GM19467 (cell line): ENCODE measurements around the gene TMC7.

Source experiments
- ATAC-seq: cut with Tn5 transposase; IDR thresholded peaks from one replicate; pipeline ENCODE4 v1.9.1; 2021; ENCODE audit warnings: mild to moderate bottlenecking, moderate library complexity; ENCODE audit not compliant: unreplicated experiment

The TMC7 gene

DNA sequence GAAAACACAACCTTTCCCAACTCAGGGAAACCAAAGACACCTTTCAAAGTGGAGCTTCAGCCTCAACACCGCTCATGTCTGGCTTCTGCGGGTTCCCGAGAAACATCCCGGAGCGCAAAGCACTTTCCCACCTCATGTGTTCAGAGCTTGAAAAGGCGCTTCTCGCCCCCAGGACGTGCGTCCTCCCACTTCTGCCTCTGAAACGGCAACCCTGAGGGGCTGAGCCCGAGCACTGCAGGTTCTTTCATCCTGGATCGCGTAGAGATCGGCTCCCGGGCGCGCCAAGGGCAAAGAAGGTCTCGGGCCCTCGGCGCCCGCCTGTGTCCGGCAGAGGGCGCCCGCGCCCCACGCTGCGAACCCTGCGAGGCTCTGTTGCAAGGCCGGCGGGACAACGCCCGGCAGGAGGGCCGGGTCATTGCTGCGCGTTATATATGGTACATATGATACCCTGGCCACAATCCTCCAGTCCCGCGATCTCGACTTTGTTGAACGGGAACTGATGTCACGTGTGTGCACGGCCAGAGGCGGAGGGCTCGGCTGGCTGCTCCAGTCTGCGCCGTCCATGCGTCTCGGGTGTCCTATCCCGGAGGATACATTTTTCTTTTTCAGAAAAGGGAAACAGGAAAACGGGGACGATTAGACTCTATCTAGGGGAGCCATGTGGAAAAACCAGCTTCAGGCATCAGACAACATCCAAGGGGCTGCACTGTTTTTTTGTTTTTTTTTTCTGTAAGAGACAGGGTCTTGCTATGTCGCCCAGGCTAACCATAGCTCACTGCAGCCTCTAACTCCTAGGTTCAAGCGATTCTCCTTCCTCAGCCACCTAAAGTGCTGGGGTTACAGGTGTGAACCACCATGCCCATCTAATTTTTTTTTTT lies 102.8 kb downstream of the TMC7 start:
- peak; percentile 87 for ATAC-seq

DNA sequence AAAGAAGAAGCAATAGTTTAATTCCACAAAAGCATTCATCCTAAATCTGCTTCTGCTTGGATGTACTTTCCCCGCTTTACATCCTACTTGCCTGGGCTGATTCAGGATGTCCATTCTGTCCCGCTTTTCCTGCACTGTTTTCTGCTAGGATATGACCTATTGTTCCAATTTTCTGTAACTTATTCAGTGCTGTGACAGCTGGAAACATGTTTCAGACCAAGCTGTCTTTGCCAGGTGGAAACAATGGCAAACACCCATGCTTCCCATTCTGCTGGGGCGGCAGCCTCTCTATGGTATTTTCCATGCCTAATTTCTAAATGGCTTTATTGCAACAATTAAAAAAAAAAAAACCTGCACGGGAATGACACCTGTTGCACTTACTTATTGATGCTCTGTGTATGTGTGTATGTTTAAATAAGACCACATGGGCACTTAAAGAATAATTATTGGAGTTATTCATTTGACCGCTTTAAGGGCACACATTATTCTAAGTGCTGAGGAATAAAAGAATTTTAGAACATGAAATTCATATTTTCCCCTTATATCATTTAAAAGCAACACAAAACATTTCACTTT lies 104.7 kb downstream of the TMC7 start:
- ATAC-seq, result no peak

DNA sequence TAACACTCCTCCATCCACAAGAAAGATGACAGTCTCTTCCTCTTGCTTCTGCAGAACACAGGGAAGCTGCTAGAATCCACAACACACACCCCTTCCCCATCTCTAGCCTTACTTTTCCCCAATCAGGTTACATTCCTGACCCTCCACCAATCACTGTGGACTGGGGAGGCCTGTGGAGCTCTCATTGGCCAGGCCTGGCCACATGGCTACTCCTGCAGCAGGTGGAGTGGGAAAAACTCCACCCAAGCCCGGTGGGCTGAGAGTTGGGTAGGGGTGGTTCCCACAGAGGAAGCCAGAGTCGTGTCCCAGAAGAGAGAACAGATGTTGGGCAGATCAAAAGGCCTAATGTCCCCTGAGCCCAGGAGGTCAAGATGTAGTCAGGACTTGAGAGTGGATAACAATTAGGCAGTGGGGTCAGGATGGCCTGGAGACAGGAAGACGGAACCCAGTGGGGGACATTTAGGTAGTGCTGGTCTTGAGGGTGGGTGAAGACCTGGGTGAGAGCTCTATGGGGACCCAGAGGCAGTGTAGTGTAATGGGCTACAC lies 105.7 kb downstream of the TMC7 start:
- ATAC-seq, result no peak

DNA sequence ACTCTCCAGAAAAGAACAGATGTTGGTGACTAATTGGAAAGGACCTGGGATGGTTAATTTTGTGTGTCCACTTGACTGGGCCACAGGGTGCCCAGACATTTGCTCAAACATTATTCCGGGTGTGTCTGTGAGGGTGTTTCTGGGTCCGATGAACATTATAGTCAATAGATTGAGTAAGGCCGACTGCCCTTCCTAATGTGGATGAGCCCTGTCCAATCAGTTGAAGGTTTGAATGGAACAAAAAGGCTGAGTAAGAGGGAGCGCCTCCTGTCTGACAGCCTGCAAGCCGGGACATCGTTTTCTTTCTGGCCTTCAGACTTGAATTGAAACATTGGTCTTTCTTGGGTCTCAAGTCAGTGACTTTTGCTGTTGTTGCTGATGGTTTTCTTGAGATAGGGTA lies 107.2 kb downstream of the TMC7 start:
- ATAC-seq, result no peak

DNA sequence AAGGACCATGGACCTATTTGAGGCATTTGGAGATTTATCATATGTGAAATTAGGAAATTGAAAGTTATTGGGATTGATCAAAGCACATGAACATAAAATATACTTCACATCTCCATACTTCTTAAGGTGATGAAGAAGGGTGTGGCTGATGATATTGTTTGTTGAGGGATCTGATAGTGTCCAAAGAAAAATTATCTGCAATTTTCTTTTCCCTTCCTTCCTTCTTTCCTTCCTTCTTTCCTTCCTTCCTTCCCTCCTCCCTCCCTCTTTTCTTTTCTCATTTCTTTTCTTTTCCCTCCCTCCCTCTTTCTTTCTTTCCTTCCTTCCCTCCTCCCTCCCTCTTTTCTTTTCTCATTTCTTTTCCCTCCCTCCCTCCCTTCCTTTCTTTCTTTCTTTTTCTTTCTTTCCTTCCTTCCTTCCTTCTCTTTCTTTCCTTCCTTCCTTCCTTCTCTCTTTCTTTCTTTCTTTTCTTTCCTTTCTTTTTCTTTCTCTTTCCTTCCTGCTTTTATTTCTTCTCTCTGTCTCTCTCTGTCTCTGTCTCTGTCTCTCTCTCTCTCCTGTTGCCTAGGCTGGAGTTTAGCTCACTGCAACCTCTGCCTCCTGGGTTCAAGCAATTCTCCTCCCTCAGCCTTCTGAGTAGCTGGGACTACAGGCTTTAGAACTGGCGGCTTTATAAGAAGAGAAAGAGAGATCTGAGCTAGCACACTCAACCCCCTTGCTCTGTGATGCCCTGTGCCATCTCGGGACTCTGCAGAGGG lies 109.1 kb downstream of the TMC7 start:
- ATAC-seq, result no peak

DNA sequence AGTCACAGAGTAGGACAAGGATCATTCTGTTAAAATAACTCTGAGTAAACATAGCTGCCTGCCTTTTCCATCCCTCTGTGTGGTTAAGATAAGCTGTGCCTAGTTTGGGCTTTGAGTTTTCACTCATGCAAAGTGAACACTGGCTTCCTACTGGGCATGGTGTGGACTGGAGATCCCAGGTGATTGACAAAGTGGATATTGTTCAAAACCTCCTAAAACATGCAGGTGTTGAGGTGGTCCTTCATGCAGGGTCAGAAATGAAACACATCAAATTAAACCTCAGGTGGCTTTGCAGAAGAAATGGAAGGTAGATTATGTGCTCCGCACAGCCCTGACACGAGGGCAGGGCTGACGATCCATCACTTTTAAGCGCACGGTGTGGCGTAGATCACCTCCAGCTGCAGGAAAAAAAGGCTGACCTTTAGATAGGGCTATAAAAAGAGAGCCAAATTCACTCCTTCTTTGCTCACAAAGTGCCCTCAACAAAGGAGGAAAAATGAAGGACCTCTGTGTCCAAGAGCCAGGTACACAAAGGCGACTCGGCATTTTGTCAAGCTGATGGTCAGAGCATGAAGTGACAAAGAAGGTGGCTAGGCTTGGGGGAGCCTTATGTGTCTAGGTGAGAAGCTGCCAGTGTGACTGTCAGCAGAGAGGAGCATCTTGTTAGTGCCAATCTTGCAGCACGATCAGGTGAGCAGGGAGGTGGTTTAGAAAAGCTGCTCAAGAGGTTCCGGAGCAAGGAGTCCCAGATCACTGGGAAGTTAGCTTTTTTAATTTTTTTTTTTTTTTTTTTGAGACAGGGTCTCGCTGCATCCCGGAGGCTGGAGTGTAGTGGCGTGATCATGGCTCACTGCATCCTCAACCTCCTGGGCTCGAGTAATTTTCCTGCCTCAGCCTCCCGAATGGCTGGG lies 110.2 kb downstream of the TMC7 start:
- no peak for ATAC-seq

DNA sequence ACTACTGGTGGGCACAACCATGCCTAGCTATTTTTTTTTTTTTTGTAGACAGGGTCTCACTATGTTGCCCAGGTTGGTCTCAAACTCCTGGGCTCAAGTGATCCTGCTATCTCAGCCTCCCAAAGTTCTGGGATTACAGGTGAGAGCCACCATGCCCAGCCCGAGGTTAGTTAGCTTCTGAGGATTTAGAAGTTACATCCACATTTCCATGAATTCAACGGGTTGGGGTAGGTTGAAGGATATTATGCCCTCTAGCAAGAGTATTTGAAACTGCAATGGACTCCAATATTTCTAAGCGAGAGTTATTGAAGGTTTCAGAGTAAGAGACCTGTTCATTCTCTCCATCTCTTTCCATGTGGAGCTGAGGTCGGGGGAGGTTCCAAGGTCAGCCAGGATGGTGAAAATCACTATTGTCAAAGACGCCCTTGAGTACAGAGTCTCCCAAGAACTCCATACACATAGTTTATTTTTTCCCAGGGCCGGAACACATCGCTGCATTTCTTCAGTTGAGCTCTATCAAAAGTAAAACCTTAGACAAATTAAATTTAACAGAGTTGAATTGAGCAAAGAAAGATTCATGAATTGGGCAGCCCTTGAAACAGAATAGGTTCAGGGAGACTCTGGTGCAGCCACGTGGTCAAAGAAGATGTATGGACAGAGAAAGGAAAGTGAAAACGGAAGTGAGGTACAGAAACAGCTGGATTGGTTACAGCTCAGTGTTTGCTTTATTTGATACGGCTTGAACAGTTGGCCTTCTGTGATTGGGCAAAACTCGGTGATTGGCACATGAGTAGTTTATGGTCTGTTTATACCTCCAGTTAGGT lies 111.0 kb downstream of the TMC7 start:
- ATAC-seq, result no peak

DNA sequence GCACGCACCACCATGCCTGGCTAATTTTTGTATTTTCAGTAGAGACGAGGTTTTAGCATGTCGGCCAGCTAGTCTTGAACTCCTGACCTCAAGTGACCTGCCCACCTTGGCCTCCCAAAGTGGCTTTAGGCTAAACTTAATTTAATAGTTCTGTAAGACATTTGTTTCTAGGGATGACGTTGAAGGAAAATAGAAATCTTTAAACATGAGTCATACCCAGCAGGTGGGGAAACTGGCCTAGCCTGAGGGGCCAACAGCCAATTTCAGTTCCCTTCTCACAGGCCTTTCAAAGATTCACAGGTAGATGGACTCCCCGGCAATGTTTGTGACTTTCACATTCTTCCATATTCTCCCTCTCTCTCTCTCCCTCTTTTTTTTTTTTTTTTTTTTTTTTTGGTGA lies 111.9 kb downstream of the TMC7 start:
- no peak for ATAC-seq

DNA sequence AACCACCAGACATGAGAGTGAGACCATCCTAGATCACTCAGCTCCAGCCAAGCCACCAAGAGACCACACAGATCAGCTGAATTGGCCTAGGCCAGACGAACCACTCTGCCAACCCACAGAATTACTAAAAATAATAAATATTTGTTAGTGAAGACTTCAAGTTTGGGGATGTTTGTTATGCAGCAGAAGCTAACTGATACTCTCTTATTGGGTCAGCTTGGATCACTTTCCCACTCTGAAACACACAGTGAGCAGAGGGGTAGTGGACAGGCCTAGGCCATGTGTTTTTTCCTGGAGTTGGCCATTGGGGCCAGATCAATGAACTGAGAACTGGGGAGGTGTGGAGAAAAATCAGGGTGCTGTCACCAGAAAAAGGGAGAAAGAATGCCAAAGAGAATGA lies 114.4 kb downstream of the TMC7 start:
- no peak for ATAC-seq

DNA sequence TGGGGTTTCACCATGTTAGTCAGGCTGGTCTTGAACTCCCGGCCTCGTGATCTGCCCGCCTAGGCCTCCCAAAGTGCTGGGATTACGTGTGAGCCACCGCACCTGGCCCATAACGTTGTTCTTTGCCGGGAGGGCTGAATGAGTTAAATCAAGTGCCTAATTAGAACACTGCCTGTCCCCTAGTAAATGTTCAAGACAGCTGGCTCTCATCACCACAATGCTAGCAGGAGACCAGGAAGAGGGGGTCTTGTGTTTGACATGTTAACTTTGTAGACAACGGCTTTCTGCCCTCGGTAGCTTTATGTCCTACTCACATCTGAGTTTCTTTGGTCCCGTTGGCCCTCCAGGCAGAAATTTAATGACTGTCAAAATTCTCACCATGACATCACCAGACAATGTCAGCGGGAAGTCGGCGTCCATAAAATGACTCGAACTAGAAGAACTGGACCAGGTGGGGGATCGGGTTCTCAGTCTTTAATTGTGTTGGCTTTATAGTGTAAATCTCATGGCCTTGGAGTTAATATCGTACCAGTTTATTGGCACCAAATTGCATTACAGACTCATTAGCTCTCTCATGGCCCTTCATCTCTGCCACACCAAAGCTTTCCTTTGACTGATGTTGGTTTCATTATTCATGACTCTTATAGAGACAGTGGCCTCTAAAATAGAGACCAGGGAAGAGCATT lies 118.6 kb downstream of the TMC7 start:
- no peak for ATAC-seq

DNA sequence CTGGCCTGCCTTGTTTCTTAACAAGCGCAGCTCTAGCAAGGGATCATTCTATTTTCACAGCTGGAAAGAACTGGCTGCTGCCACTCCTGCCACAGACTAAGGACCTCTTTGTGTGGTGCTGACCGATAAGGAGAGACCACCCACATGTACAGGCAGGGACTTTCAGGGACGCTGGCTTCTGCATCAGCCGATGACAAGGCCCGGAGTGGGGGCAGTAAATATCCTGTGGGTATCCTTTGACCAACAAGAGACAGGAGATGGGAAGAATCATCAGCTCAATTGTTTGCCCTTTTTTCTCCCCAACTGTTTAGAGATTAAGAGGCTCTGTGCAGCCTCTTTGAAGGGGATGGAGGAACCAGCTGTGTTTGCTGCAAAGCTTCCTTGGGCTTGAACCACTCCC lies 120.9 kb downstream of the TMC7 start:
- ATAC-seq, result no peak

DNA sequence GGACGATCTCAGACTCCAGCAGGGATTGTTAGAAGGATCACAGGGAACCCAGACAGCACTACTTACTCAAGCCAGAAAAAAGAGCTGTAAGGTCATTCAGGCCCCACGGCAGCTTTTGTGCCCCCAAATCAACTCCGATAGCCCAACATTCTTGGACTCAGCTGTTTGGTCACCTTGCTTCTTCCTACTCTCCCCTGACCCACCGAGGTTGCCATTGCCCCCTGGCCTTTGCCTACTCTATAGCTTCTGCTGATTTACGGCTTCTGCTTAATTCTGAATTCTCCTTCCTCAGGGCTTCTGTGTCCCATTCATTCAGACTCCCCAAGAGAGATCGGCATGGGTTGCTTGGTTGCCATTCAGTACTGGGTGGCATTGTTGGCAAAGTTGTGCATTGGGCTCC lies 121.4 kb downstream of the TMC7 start:
- no peak for ATAC-seq

DNA sequence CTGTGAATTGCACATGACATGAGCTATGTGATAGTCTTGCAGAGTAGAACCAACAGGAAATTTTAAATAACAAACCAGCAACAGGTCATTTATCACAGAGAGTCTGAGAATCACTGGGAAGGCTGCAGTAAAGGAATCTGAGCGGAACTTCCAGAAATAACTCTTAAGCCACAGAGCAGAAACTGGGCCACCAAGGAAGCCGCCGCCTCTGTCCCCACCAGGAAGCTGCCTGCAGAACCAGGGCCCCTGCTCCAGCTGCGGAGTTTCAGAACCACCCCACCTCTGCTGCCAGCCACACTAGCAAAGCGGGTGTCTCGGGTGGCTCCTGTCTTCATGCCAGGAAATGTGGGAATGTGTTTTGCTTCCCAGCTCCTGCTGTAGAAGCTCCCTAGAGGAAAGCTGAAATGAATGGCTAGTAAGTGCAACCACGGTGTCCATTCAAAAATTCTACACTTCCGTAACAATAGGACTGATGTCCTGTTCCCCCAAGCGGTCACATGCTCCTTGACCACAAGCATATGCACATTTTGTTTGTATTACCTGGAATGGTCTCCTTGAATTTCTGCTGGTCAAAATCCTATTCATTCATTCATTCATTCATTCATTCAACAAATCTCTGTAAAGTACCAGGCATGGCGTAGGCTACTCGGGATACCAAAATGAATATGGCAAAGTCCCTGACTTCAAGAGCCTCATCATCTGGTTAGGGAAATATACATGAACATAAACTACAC lies 122.3 kb downstream of the TMC7 start:
- ATAC-seq, result no peak

DNA sequence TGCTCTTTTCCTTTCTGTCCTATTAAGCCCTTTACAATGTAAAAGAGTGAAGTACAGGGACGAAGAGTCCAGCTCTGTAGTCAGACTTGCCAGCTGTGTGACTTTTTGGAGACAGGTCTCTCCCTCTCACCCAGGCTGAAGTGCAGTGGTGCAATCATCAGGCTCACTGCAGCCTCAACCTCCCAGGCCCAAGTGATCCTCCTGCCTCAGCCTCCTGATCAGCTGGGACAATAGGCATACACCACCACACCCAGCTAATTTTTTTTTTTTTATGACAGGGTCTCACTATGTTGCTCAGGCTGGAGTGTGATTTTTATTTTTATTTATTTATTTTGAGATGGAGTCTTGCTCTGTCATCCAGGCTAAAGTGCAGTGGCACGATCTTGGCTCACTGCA lies 122.9 kb downstream of the TMC7 start:
- ATAC-seq, result no peak

DNA sequence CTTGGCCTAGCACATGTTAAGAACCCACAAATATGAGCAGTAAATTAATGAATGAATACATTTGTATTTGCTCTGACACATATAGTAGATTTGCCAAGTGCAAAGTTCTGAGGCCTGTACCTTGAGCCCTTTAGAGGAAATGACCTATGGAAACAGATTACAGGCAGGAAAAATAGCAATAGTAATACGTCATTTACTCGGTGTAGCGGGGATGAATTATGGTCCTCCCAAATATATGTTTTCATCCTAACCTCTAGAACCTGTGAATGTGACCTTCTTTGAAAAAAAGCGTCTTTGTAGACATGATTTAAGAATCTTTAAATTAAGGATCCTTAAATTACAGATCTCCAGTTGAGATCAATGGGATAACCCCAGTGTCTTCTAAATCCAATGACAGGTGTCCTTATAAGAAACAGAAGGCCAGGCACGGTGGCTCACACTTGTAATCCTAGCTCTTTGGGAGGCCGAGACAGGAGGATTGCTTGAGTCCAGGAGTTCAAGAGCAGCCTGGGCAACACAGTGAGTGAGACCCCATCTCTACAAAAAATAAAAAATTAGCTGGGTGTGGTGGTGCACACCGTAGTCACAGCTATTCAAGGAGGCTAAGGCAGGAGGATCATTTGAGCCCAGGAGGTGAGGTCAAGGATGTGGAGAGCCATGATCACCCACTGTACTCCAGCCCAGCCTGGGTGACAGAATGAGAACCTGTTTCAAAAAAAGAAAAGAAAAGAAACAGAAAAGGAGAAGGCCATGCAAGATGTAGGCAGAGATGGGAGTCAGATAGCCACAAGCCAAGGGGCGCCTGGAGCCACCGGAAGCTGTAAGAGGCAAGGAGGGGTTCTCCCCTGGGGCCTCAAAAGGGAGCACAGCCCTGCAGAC lies 124.9 kb downstream of the TMC7 start:
- ATAC-seq, result no peak

DNA sequence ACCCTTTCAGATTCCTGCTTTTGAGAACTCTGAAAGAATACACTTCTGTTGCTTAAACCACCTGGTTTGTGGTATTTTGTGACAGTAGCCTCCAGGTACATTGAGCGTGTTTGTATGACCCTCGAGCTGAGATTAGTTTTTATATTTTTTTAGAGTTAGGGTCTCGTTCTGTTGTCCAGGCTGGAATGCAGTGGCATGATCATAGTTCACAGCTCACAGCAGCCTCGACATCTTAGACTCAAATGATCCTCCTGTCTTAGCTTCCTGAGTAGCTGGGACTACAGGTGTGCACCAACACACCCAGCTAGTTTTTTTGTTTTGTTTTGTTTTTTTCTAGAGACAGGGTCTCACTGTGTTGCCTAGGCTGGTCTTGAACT lies 125.5 kb downstream of the TMC7 start:
- ATAC-seq, result no peak

DNA sequence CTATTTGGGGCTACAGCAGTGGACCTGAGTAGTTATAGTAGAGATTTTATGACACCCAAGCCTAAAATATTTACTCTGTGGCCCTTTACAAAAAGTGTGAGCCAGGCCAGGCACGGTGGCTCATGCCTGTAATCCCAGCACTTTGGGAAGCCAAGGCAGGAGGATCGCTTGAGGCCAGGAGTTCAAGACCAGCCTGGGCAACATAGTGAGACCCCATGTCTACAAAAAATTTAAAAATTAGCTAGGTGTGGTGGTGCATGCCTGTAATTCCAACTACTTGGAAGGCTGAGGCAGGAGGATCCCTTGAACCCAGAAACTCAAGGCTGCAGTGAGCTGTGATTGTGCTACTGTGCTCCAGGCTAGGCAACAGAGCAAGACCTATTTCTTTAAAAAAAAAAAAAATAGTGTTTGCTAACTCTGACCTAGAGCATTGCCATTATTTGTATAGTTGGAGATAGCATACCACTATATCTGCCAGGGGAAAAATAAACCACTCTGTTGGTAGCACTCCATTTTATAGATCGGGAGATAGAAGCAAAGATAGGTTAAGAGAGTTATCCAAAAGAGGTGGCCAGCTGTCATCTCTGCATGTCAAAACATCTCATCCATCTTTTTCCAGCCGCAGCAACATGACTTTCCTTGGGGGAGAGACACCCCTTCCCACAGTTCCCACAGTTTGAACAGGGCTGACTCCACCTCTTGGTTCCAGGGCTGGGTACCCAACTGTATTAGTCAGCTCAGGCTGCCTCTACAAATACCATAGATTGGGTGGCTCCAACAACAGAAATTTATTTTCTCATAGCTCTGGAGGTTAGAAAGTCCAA lies 127.0 kb downstream of the TMC7 start:
- no peak for ATAC-seq
